Left kidney (tissue), 8 donors: ENCODE measurements around the gene LLGL2. TPM values are rescaled to one million over a fixed set of nuclear protein-coding genes. Genes with fewer than 3 reads are reported as not detected.
"Not testable (repeated sequence)": the region's sequence is repeated elsewhere in the genome, so short reads cannot be mapped to it uniquely, and the experiment has no call there.

ENCODE experiments used
- DNase-seq: peaks from one replicate; pipeline ENCODE4 v3.0.0-alpha.2; 2013
- long read RNA-seq, 8 donors: transcript quantifications; one replicate each; lab custom pipeline, GENCODE V29; 2026
- polyA plus RNA-seq: library from polyadenylated mRNA; unstranded; fragments of 120-200 nt; gene quantifications from one replicate; pipeline ENCODE4 v1.2.1, GENCODE V29; 2013; ENCODE audit not compliant: insufficient read length

Gene LLGL2, protein sequence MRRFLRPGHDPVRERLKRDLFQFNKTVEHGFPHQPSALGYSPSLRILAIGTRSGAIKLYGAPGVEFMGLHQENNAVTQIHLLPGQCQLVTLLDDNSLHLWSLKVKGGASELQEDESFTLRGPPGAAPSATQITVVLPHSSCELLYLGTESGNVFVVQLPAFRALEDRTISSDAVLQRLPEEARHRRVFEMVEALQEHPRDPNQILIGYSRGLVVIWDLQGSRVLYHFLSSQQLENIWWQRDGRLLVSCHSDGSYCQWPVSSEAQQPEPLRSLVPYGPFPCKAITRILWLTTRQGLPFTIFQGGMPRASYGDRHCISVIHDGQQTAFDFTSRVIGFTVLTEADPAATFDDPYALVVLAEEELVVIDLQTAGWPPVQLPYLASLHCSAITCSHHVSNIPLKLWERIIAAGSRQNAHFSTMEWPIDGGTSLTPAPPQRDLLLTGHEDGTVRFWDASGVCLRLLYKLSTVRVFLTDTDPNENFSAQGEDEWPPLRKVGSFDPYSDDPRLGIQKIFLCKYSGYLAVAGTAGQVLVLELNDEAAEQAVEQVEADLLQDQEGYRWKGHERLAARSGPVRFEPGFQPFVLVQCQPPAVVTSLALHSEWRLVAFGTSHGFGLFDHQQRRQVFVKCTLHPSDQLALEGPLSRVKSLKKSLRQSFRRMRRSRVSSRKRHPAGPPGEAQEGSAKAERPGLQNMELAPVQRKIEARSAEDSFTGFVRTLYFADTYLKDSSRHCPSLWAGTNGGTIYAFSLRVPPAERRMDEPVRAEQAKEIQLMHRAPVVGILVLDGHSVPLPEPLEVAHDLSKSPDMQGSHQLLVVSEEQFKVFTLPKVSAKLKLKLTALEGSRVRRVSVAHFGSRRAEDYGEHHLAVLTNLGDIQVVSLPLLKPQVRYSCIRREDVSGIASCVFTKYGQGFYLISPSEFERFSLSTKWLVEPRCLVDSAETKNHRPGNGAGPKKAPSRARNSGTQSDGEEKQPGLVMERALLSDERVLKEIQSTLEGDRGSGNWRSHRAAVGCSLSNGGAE
- polyA plus RNA-seq = 67.5 TPM
- long read RNA-seq, donor 1, transcript LLGL2-202 (10 exons, 1,374 nt) = major isoform, 8 of 48 reads
- long read RNA-seq, donor 1, partial matches to known transcripts = 34 of 48 reads
- long read RNA-seq, donor 1, other reads (novel, unspliced or antisense) = 0 of 48 reads
- long read RNA-seq, donor 2, transcript LLGL2-202 (10 exons, 1,374 nt) = major isoform, 6 of 8 reads
- long read RNA-seq, donor 2, partial matches to known transcripts = 0 of 8 reads
- long read RNA-seq, donor 2, other reads (novel, unspliced or antisense) = 0 of 8 reads
- long read RNA-seq, donor 3, partial matches to known transcripts = 0 of 4 reads
- long read RNA-seq, donor 3, other reads (novel, unspliced or antisense) = 0 of 4 reads
- long read RNA-seq, donor 4, partial matches to known transcripts = 0 of 1 reads
- long read RNA-seq, donor 4, other reads (novel, unspliced or antisense) = 0 of 1 reads
- long read RNA-seq, donor 5, transcript LLGL2-202 (10 exons, 1,374 nt) = major isoform, 9 of 13 reads
- long read RNA-seq, donor 5, partial matches to known transcripts = 0 of 13 reads
- long read RNA-seq, donor 5, other reads (novel, unspliced or antisense) = 0 of 13 reads
- long read RNA-seq, donor 6, partial matches to known transcripts = 11 of 17 reads
- long read RNA-seq, donor 6, other reads (novel, unspliced or antisense) = 0 of 17 reads
- long read RNA-seq, donor 7, transcript LLGL2-202 (10 exons, 1,374 nt) = major isoform, 5 of 8 reads
- long read RNA-seq, donor 7, partial matches to known transcripts = 0 of 8 reads
- long read RNA-seq, donor 7, other reads (novel, unspliced or antisense) = 0 of 8 reads
- long read RNA-seq, donor 8, transcript LLGL2-202 (10 exons, 1,374 nt) = major isoform, 5 of 7 reads
- long read RNA-seq, donor 8, partial matches to known transcripts = 0 of 7 reads
- long read RNA-seq, donor 8, other reads (novel, unspliced or antisense) = 0 of 7 reads

DNA sequence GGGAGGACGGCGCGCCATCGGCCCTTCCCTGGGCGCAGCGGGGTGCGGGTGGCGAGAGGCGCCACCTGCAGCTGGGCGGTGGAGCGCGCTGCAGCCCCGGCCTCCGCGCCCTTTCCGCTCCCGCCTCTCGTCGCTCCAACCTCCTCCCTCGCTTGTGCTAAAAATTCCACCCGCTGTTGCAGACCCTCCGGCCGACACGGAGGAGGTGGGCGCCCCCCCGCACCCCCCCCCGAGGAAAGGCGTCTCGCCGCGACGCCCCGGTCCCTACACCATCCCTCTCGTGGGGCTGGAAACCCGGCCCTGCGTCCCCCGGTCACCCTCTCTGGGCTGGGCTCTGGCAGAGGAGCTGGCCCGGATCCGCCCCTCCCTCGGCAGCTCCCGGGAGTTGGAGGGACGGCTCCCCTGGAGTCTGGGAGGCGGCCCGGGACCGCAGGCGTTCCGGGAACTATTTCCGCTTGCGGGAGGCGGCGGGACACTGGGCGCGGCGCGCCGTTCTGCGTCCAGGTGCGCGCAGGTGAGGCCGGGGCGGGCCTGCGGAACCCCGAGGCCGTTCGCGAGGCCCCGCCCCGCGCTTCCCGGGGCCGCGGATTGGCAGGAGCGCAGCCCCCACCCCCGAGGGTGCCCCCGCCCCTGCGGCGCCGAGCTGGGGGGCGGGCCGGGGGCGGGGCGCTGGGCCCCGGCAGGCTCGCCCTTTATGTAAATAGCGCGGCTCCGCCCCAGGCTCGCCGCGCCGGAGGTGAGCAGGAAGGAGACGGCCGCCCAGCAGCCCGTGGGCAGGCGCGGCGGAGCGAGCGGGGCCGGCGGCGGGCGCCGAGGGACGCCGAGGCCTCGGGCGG, at the start of gene LLGL2:
Gene LLGL2 (plus strand): TSS at position 728 of the 836 bp plus-strand sequence. CDS start 17,730 bp downstream, outside the sequence.
- peak; percentile 85 for DNase-seq

DNA sequence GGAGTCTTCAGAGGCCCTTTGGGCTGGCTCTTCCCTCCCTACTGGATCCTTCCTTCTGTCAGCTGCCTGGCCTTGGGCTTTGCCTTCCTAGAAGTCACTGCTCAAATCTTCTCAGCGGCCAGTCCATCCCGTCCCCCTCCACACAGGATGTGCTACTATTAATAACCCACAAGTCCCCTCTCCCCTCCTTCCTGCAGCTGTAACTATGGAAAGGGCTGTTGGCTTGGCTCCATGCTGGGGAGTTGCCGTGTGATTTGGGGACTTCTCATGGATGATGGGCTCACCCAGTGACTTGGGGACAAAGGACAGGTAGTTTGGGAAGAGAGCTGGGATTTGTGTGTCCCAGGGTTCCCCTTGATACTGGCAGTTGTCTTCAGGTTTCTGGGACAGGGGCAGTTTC, 49.6 kb upstream of the LLGL2 start:
- DNase-seq = no peak

DNA sequence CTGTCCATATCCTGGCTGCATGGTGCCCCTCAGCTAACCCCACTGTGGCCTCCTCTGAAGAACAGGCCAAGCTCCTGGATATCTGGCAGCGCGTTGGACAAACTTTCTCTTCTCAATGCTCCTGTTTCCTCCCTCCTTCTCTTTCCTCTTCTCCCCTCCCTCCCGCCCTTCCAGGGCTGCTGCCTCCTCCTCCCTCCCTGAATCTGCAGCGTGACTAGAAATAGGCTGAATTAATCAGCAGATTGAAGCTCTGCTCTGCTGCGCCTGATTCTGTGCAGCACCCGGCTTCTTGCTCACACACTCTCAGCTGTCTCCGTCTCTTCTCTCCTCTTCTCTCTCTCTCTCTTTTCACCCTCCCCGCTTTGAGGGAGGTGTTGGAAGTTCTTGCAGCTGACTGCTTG, 49.2 kb upstream of the LLGL2 start:
- no peak for DNase-seq

DNA sequence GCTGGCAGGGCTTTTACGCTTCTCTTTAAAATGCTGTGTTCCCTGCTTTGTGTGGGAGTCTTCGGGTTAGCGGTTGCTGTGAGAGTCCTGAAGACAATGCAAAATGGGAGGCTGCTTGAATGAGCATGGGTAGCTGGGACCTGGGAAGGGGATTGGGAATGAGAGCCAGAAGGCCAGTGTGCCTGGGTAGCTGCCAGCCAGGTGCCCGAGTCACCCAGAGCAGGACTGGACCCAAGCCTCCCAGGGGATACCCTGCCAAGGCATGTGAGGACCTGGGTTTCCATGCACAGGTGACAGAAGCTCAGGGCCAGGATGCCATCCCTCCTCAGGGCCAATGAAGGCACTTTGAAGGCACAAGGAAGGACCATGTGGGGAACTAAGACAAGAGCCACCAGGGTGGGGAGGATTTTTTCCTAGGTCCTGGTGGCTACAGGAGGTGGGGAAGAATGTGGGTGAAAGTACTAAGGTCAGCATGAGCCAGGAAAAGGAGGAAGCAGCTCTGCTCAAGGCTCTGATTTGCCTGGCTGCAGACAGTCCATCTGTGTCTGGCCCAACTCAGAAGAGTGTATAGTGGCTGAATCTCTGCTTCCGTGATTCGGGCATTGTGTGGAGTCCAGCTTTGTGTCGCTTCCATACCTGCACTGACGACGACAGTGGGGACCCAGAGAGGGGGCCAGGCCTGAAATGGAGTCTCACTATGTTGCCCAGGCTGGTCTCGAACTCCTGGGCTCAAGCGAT, 48.6 kb upstream of the LLGL2 start:
- no peak for DNase-seq

DNA sequence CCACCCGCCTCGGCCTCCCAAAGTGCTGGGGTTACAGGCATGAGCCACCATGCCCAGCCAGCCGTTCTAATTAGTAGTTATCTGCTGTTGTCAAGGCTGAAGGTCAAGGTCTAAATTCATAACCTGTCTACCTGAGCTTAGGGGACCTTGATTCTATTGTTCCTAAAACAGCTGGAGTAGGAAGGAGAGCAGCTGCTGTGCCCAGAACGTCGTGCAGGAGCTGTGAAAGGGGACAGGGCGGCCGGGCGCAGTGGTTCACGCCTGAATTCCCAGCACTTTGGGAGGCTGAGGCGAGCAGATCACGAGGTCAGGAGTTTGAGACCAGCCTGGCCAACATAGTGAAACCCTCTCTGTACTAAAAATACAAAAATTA, 48.0 kb upstream of the LLGL2 start:
- DNase-seq = not testable (repeated sequence)

DNA sequence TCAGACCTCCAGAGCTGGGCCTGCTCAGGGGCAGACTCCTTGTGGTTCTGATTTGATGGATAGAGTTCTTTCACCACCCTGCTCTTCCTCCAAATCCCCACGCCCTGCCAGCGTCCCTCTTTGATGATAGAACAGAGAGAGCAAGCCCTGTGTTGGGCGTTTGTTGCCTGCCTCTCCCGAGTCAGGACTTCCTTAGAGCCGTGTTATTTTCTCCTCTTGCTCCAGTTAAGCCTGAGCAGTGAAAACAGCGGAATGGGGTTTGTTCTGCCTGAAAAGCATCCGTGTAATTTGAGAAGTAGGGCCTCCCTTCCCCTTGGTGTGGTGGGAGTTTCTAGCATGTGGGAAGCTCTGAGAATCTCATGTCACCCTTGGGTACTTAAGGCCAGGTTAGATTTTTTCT, 47.0 kb upstream of the LLGL2 start:
- DNase-seq = peak; percentile 78

DNA sequence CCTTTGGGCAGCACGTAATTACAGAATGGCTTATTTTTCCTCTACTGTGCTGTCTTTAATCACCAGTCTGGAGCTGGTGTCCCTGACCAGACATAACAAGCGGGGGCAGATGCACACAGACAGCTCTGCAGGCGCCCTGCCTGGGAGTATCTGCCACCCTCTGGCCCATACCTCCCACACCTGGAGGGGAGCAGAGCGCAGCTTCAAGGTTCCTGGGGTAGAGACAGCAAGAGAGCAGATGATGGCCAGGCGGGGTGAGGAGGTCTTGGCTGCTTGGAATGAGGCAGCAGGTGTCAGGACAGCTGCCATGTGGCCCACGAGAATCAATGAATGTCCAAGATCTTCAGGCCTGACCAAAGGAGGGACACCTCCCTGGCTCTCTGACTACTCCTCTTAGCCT, 45.2 kb upstream of the LLGL2 start:
- DNase-seq = no peak

DNA sequence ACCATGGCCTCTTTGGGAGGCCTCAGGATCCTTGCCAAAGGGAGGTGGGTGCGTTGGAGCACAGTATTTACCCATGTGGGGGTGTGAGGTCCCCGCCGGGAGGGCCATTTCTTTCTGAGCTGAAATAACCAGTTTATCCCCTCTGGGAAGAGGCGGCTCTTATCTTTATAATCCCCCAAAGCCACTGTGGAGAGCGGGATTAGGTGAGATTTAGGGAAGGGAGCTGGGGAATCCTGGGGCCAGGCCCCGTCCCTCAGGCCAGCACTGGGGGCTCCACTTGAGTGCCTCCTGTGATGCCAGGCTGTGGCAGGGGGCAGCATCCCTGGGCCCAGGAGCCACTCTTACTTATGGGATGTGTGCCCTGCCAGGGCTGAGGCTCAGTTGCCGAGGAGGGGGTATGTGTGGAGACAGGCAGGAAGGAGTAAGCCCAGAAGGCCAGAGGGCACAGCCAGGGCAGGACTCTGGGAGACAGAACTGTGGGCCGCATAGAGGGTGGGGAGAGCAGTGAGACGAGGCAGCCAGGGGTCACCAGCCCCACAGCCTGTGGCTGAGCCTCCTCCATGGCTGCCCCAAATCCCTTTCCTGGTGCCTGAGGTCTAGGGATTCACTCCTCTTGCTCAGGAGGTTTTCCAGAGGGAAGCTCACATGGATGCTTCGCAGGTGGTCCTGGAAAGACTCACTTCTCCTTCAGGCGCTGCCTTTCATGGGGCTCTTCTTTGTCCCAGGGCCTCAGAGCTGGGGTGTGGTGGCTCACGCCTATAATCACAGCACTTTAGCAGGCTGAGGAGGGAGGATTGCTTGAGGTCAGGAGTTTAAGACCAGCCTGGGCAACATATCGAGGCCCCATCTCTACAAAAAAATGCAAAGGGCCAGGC, 44.1 kb upstream of the LLGL2 start:
- DNase-seq = no peak

DNA sequence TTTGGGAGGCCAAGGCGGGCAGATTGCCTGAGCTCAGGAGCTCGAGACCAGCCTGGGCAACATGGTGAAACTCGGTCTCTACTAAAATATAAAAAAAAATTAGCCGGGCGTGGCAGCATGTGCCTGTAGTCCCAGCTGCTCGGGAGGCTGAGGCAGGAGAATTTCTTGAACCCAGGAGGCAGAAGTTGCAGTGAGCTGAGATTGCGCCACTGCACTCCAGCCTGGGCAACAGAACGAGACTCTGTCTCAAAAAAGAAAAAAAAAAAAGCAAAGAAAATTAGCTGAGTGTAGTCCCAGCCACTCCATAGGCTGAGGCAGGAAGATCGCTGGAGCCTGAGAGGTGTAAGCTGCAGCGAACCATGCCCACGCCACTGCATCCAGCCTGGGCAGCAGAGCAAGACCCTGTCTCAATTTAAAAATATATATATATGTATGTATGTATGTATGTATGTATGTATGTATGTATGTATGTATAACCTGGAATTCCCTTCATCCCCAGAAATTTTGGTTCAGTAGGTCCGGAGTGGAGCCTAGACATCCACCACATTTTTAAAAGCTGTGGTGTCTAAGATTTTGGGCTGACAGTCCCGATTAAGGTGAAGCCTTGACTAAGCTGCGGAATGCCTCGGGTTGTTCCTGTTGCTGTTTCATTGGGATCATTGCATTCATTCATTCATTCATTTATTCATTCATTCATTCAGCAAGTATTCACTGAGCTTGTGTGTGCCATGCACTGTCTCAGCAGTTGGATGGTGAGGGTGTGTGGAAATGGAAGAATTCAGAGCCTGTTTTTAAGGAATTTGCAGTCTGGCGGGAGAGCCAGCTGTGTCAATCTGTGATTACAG, 43.2 kb upstream of the LLGL2 start:
- no peak for DNase-seq

DNA sequence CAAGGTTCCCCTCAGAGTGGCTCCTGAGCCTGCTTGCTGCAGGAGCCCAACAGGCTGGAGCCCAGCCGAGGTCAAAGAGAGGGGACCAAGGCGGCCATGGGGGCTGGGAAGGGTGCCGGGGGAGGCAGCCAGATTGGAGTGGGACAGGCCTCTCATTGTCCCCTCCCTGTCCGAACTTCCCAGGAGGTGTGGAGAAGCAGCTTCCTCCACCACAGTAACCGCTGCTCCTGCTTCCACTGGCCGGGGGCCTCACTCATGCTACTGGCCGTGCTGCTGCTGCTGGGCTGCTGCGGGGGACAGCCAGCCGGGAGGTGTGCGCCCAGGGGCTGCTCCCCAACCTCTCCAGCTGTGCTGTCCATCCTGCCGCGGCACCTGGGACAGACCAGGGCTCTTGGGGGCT, 39.8 kb upstream of the LLGL2 start:
- DNase-seq = no peak

DNA sequence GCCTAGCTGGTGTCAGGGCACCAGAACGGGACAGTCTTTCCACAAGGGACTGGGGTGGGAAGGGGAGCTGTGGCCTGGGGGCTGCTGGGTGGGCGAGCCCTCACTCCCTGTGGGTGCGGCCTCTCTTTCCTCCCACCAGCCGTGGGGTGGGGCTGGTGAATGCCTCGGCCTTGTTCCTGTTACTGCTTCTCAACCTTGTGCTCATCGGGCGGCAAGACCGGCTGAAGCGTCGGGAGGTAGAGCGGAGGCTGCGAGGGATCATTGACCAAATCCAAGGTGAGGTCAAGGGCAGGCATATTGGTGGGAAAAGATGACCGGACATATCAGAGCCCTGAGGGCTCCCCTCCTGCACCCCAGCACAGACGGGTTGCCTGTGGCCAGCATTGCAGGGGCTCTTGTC, 39.3 kb upstream of the LLGL2 start:
- DNase-seq = no peak

DNA sequence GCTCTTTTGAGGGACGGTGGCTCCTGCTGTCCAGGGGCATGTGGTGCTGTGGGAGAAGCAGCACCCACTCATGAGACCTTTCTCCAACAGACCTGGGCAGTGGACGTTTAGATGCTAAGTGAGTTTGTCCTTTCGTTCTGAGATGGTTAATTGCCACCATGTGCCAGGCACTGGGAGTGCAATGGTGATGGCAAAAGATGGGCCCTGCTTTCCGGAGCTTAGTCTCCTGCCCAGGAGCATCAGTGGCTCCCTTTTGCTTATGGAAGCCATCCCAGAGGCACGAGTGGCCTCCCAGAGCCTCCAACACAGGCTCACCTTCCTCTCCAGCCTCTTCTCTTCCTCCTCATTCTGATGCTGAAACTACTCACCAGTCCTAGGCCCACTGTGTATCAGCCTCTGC, 38.5 kb upstream of the LLGL2 start:
- DNase-seq = no peak

DNA sequence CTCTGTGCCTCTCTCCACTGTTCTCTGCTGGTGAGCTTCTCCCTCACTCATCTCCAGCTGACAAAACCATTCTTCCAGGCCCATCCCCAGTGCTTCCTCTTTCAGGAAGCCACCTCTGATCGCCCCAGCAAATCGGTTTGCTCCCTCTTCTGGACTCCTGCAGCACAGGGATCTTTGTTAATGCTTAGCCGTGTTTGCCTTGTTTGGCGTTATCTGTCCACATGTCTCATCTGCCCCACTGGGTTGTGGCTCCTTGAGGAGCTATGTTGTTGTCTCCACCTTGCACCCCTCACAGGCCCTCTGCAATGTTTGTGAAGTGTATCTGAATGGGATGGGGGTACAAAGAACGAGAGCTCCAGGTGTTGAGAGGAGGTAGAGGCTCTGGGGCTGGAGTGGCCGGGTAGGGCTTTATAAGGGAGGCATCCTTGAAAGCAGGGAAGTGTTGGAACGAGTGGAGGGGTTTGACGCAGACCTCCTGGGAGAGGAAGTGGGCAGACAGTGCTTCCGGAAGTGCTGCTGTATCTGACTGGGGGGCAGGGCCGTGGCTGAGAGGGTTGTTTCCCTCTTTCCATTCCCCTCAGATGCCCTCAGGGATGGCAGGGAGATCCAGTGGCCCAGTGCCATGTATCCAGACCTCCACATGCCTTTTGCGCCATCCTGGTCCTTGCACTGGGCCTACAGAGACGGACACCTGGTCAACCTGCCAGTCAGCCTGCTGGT, 38.0 kb upstream of the LLGL2 start:
- DNase-seq = no peak

DNA sequence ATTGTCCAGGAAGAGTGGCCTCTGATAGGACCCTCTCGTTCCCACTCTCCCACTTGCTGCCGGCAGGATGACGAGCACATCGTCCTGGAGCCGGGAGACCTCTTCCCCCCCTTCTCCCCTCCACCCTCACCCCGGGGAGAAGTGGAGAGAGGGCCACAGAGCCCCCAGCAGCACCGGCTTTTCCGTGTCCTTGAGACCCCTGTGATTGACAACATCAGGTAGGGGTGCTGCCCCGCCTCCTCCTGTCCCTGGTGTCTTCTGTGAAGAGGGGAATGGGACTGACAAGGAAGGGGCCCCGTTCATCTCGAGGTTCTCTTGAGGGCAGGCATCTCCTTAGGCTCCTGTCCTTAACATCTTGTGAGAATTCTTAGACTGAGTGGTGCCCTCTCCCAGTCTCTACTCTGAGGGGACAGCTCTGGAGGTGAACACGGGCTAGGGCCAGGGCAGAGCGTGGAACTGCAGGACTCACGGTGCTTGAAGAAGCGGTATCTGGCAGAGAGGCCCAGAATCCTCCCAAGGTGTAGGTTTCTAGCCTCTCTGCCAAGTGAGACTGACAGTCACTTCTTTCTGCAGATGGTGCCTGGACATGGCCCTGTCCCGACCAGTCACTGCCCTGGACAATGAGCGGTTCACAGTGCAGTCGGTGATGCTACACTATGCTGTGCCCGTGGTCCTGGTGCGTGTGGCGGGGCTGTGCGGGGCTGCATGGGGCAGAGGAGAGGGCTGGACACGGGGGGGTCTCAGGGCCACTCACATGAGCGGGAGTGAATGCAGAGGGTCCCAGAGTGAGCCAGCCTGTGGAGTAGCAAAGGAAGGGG, 36.6 kb upstream of the LLGL2 start:
- DNase-seq = no peak

DNA sequence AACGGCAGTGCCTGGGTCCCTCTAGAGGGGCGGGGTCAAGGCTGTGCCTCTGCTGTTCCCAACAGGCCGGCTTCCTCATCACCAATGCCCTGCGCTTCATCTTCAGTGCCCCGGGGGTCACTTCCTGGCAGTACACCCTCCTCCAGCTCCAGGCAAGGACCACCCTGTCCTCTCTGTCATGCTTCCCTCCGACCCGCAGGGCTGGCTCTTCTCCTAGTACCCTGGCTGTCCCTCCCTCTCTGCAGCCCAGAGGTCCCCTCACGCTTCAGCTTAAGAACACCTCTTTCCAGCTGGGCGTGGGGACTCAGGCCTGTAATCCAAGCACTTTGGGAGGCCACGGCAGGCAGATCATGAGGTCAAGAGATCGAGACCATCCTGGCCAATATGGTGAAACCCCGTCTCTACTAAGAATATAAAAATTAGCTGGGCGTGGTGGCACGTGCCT, 36.0 kb upstream of the LLGL2 start:
- no peak for DNase-seq
